ENCODE measurements around the gene SAMHD1. TPM values are rescaled to one million over a fixed set of nuclear protein-coding genes. Genes with fewer than 3 reads are reported as not detected.

Gene SAMHD1
- total and polyA plus RNA-seq, 2 donors (not counting 3 experiments of a cell fraction or from before 2014, with no cell fraction given): 13.7 to 27.5 TPM

- H3K4me2 ChIP-seq (ENCODE audit: insufficient read depth, low read length): no peak overlapping the region
- BruUV-seq (replicated peaks): no TSS peak
- H3K4me1 ChIP-seq (ENCODE audit: control insufficient read depth, extremely low read depth, insufficient read depth, low read length): peaks cover 17% of the 10 kb centered on the region
- no peak overlapping the region for H3K4me3 ChIP-seq (replicated peaks in 1 of 3; ENCODE audit: insufficient read depth in 1 of 3, low read depth in 1 of 3, low read length in 3 of 3)
- no peaks in the 10 kb centered on the region for H3K9me3 ChIP-seq (replicated peaks; ENCODE audit: control insufficient read depth, insufficient read depth, low read length)
- TF ChIP-seq JUN (IDR thresholded peaks at IDR 0.05; ENCODE audit: borderline replicate concordance, insufficient read depth, insufficient read length, low read depth): no peak
- TF ChIP-seq GATA2 (IDR thresholded peaks at IDR 0.05; ENCODE audit: insufficient read depth, insufficient read length, low read depth, low read length): no peak
- TF ChIP-seq MYC (IDR thresholded peaks at IDR 0.05; ENCODE audit: low read depth, low read length): no peak
- no peak for TF ChIP-seq POLR2AphosphoS5 (IDR thresholded peaks at IDR 0.05; ENCODE audit: insufficient read depth, low read depth, low read length)
- no peak for TF ChIP-seq POLR2A (IDR thresholded peaks at IDR 0.05; ENCODE audit: low read depth, low read length)
- TF ChIP-seq CTCF (IDR thresholded peaks at IDR 0.05; ENCODE audit: extremely low read depth in 1 of 2, insufficient read depth in 1 of 2, low read depth in 1 of 2, low read length in 2 of 2): no peak
- no peak for TF ChIP-seq FOS (IDR thresholded peaks at IDR 0.05; ENCODE audit: borderline replicate concordance, insufficient read depth, low read length)
- POLR2A ChIA-PET: interaction anchor here (0.6 kb wide), 1 partner anchor 249 kb away, joined by 5 read pairs; no protein-coding TSS in a partner anchor
- H3K9me1 ChIP-seq (replicated peaks; ENCODE audit: control insufficient read depth, extremely low read depth, insufficient read depth, low read length): no peaks in the 10 kb centered on the region
- no peak overlapping the region for H3K9ac ChIP-seq (replicated peaks; ENCODE audit: extremely low read depth, insufficient read depth, low read length)
- dilution Hi-C loops (cut with MboI; ENCODE audit: extremely low pct_ligation_motif_present, low sequenced_read_pairs) (no loop called here), intact Hi-C loops (cut with micrococcal nuclease) (loop anchor here (10.0 kb wide), 2 partner anchors 310 to 400 kb away; no protein-coding TSS in a partner anchor)
- peaks cover 25% of the 10 kb centered on the region for H3K79me2 ChIP-seq (ENCODE audit: control insufficient read depth, insufficient read depth, low read length)
- peaks cover 0 to 2% of the 10 kb centered on the region in 2 experiments for H3K36me3 ChIP-seq (ENCODE audit: control insufficient read depth in 2 of 2, extremely low read depth in 1 of 2, insufficient read depth in 2 of 2, low read length in 2 of 2)
- no peak overlapping the region for H3K27ac ChIP-seq (ENCODE audit: insufficient read depth, low read depth, low read length)
- peak overlapping the region; percentile 10 for H2AFZ ChIP-seq (ENCODE audit: low read depth, low read length)
- no peaks in the 10 kb centered on the region for H3K27me3 ChIP-seq (ENCODE audit: control insufficient read depth in 2 of 2, insufficient read depth in 2 of 2, low read length in 2 of 2)
- CTCF ChIA-PET: interaction anchor here (0.6 to 5.6 kb wide), 10 partner anchors 8 to 254 kb away, joined by 3 to 60 read pairs (median 4); partner anchors contain the start of gene DSN1
- FAIRE-seq (no peak), DNase-seq (ENCODE audit: low read depth, low spot score) (no peak)
- no peaks in the 10 kb centered on the region for H4K20me1 ChIP-seq (replicated peaks; ENCODE audit: control insufficient read depth, extremely low read depth, insufficient read depth, low read length)
These were observed 86.2 kb downstream of the SAMHD1 start for GRCh38 chr20:36865076-36865860.
